H1 (cell line): ENCODE data around the gene XIRP1. TPM values are rescaled to one million over a fixed set of nuclear protein-coding genes. Genes with fewer than 3 reads are reported as not detected.
A peak's percentile ranks its signal among the peaks of the same experiment; 100 is the strongest.

Source experiments
- CTCF ChIA-PET: fragments of 300-600 bp; sonication (Branson Sonifier 250); formaldehyde crosslinking; loops from one replicate; lab custom pipeline; 2021; ENCODE audit not compliant: partially characterized antibody; lab: Charles Lee
- POLR2A ChIA-PET: fragments of 300-600 bp; sonication (Branson Sonifier 250); formaldehyde crosslinking; loops from one replicate; lab custom pipeline; 2021; ENCODE audit warnings: inconsistent platforms; ENCODE audit not compliant: partially characterized antibody; lab: Charles Lee
- DNase-seq, 2 experiments: peaks; one replicate each; pipeline versions ENCODE4 v3.0.0 to v3.0.0-alpha.2; 2010 to 2022; ENCODE audit warnings: low spot score in 2 of 2, low read depth in 1 of 2, mixed read lengths in 1 of 2
- FAIRE-seq: peaks from 2 replicates; lab custom pipeline; 2011; peaks lifted over from hg19 to GRCh38; lab: Jason Lieb, UNC
- H2AFZ ChIP-seq: 2 replicates; pipeline ENCODE4 v1.8.1; 2012; ENCODE audit warnings: low read length, inconsistent platforms
- H2AK5ac ChIP-seq: 2 replicates; pipeline ENCODE4 v1.6.1; 2013; ENCODE audit warnings: low read depth, low read length
- H2BK120ac ChIP-seq: replicated peaks from 2 replicates; pipeline ENCODE3; 2013; ENCODE audit warnings: low read depth, low read length, inconsistent platforms
- H2BK12ac ChIP-seq: 2 replicates; pipeline ENCODE4 v1.6.1; 2013; ENCODE audit warnings: low read depth, low read length
- H2BK15ac ChIP-seq: 2 replicates; pipeline ENCODE4 v1.6.1; 2013; ENCODE audit warnings: low read length
- H2BK20ac ChIP-seq: 2 replicates; pipeline ENCODE4 v1.6.1; 2013; ENCODE audit warnings: low read length
- H2BK5ac ChIP-seq: 2 replicates; pipeline ENCODE4 v1.6.1; 2013; ENCODE audit warnings: low read depth, low read length
- H3K14ac ChIP-seq: 2 replicates; pipeline ENCODE4 v1.6.1; 2013; ENCODE audit warnings: inconsistent platforms; ENCODE audit not compliant: insufficient read length
- H3K18ac ChIP-seq: 2 replicates; pipeline ENCODE4 v1.6.1; 2013; ENCODE audit warnings: low read length; ENCODE audit errors: extremely low read depth
- H3K23ac ChIP-seq: 2 replicates; pipeline ENCODE4 v1.6.1; 2013; ENCODE audit warnings: inconsistent platforms; ENCODE audit not compliant: insufficient read length
- H3K23me2 ChIP-seq: 2 replicates; pipeline ENCODE4 v1.6.1; 2013; ENCODE audit warnings: low read depth, low read length
- H3K27ac ChIP-seq: 2 replicates; pipeline ENCODE4 v1.6.1; 2011; ENCODE audit warnings: low read depth, low read length, inconsistent platforms
- H3K27me3 ChIP-seq, 4 experiments: replicated peaks in 1 of 4; 1 replicate in 1 of 4; 2 replicates in 3 of 4; pipeline versions ENCODE4 v1.6.1 to v1.8.1; 2011 to 2013; ENCODE audit warnings: low read length in 3 of 4, mild to moderate bottlenecking in 3 of 4, inconsistent platforms in 2 of 4, mixed read lengths in 2 of 4, moderate library complexity in 1 of 4; ENCODE audit not compliant: control insufficient read depth in 3 of 4, insufficient read depth in 3 of 4; ENCODE audit errors: extremely low read depth in 1 of 4
- H3K36me3 ChIP-seq, 4 experiments: 2 replicates each; pipeline versions ENCODE4 v1.6.1 to v1.8.1; 2011 to 2013; ENCODE audit warnings: mild to moderate bottlenecking in 4 of 4, low read length in 3 of 4, moderate library complexity in 2 of 4, control low read depth in 1 of 4, inconsistent platforms in 1 of 4; ENCODE audit not compliant: insufficient read depth in 4 of 4, control insufficient read depth in 2 of 4
- H3K4ac ChIP-seq: replicated peaks from 2 replicates; pipeline ENCODE3; 2013; ENCODE audit warnings: low read length, low read depth, mixed read lengths, inconsistent platforms; ENCODE audit not compliant: insufficient read length
- H3K4me1 ChIP-seq, 4 experiments: replicated peaks in 1 of 4; 1 replicate in 1 of 4; 2 replicates in 3 of 4; pipeline versions ENCODE4 v1.6.1 to v1.8.1; 2011 to 2013; ENCODE audit warnings: low read length in 3 of 4, inconsistent platforms in 2 of 4, mixed read lengths in 1 of 4; ENCODE audit not compliant: insufficient read depth in 4 of 4, control insufficient read depth in 3 of 4
- H3K4me2 ChIP-seq, 2 experiments: 2 replicates each; pipeline versions ENCODE4 v1.6.1 to v1.8.1; 2011 to 2013; ENCODE audit warnings: low read depth in 2 of 2, low read length in 2 of 2, control low read depth in 1 of 2, inconsistent platforms in 1 of 2, mild to moderate bottlenecking in 1 of 2; ENCODE audit not compliant: insufficient read depth in 1 of 2
- H3K4me3 ChIP-seq, 4 experiments: fragments of 200-600, 300-600 bp in 1 of 4; sonication (generic), shearing (Covaris generic), sonication (Bioruptor Twin) in 1 of 4; 2 replicates each; pipeline versions ENCODE4 v1.5.1 to v1.8.1; 2011 to 2016; ENCODE audit warnings: low read length in 4 of 4, low read depth in 3 of 4, control low read depth in 2 of 4, inconsistent platforms in 2 of 4, mild to moderate bottlenecking in 2 of 4, mixed read lengths in 1 of 4, moderate library complexity in 1 of 4; ENCODE audit not compliant: insufficient read depth in 2 of 4; ENCODE audit errors: extremely low read depth in 1 of 4
- H3K56ac ChIP-seq: replicated peaks from 2 replicates; pipeline ENCODE3; 2013; ENCODE audit warnings: low read depth, mild to moderate bottlenecking, mixed read lengths, low read length, inconsistent platforms; ENCODE audit not compliant: insufficient read length
- H3K79me1 ChIP-seq: 2 replicates; pipeline ENCODE4 v1.6.1; 2013; ENCODE audit warnings: low read depth, low read length, control low read depth
- H3K79me2 ChIP-seq, 2 experiments: 2 replicates each; pipeline versions ENCODE4 v1.6.1 to v1.8.1; 2012 to 2013; ENCODE audit warnings: low read length in 2 of 2, mild to moderate bottlenecking in 2 of 2, inconsistent platforms in 1 of 2; ENCODE audit not compliant: insufficient read depth in 2 of 2, control insufficient read depth in 1 of 2
- H3K9ac ChIP-seq, 4 experiments: replicated peaks in 1 of 4; 1 replicate in 1 of 4; 2 replicates in 3 of 4; pipeline versions ENCODE4 v1.6.1 to v1.8.1; 2011 to 2013; ENCODE audit warnings: low read depth in 3 of 4, low read length in 3 of 4, control low read depth in 2 of 4, mild to moderate bottlenecking in 2 of 4, moderate library complexity in 2 of 4, inconsistent platforms in 1 of 4; ENCODE audit errors: extremely low read depth in 1 of 4
- H3K9me3 ChIP-seq, 2 experiments: 2 replicates each; pipeline versions ENCODE4 v1.6.1 to v1.8.1; 2012 to 2013; ENCODE audit warnings: mild to moderate bottlenecking in 2 of 2, moderate library complexity in 2 of 2, control low read depth in 1 of 2, inconsistent platforms in 1 of 2, low read depth in 1 of 2, low read length in 1 of 2, mixed read lengths in 1 of 2; ENCODE audit not compliant: insufficient read depth in 2 of 2
- H4K20me1 ChIP-seq, 2 experiments: replicated peaks in 1 of 2; 2 replicates each; pipeline versions ENCODE3 to v1.8.1; 2011 to 2013; ENCODE audit warnings: inconsistent platforms in 2 of 2, low read length in 2 of 2, mild to moderate bottlenecking in 1 of 2; ENCODE audit not compliant: insufficient read depth in 2 of 2, control insufficient read depth in 1 of 2
- H4K5ac ChIP-seq: 2 replicates; pipeline ENCODE4 v1.6.1; 2013; ENCODE audit warnings: low read length, low read depth, mixed read lengths, inconsistent platforms; ENCODE audit not compliant: insufficient read length
- H4K8ac ChIP-seq: 2 replicates; pipeline ENCODE4 v1.8.0; 2013; ENCODE audit warnings: mild to moderate bottlenecking, moderate library complexity, low read length, inconsistent platforms; ENCODE audit not compliant: insufficient read depth; ENCODE audit errors: extremely low read depth
- H4K91ac ChIP-seq: replicated peaks from 2 replicates; pipeline ENCODE3; 2013; ENCODE audit warnings: low read length, mixed read lengths, inconsistent platforms; ENCODE audit not compliant: insufficient read length
- BACH1 ChIP-seq: IDR thresholded peaks from 2 replicates; pipeline ENCODE4 v1.6.1; 2012; ENCODE audit warnings: low read length, improper control_type of control experiment
- BCL11A ChIP-seq, 2 experiments: IDR thresholded peaks; one replicate each; pipeline ENCODE4 v1.6.1; 2011; ENCODE audit warnings: low read depth in 2 of 2, low read length in 2 of 2, mild to moderate bottlenecking in 2 of 2
- CBX8 ChIP-seq: fragments of 300-800, 300-1000 bp; sonication (generic); IDR thresholded peaks from 2 replicates; pipeline ENCODE4 v1.7.1; 2016; ENCODE audit warnings: low read depth, low read length, borderline replicate concordance
- CHD2 ChIP-seq: IDR thresholded peaks from 2 replicates; pipeline ENCODE4 v1.6.1; 2012; ENCODE audit warnings: low read length, improper control_type of control experiment
- CREB1 ChIP-seq: IDR thresholded peaks from 2 replicates; pipeline ENCODE4 v1.6.1; 2012; ENCODE audit warnings: inconsistent platforms
- HDAC2 ChIP-seq, 2 experiments: fragments of 300-600 bp in 1 of 2; sonication (generic) in 1 of 2; IDR thresholded peaks; 2 replicates each; pipeline ENCODE4 v1.6.1; 2011 to 2012; ENCODE audit warnings: low read depth in 2 of 2, low read length in 2 of 2, mild to moderate bottlenecking in 2 of 2, moderate library complexity in 2 of 2, borderline replicate concordance in 1 of 2, inconsistent platforms in 1 of 2
- PHF8 ChIP-seq: fragments of 200-600 bp; sonication (generic); conservative IDR thresholded peaks from 2 replicates; pipeline ENCODE4 v1.7.1; 2012; ENCODE audit warnings: low read depth, mild to moderate bottlenecking, inconsistent platforms, low read length, moderate library complexity
- POLR2A ChIP-seq, 2 experiments: IDR thresholded peaks; 1 replicate in 1 of 2; 2 replicates in 1 of 2; pipeline ENCODE4 v1.6.1; 2011; ENCODE audit warnings: low read depth in 2 of 2, low read length in 2 of 2, mild to moderate bottlenecking in 2 of 2; ENCODE audit errors: control extremely low read depth in 1 of 2
- RBBP5 ChIP-seq: IDR thresholded peaks from 2 replicates; pipeline ENCODE4 v1.7.1; 2012; ENCODE audit warnings: low read depth, mild to moderate bottlenecking, inconsistent platforms, low read length, moderate library complexity, borderline replicate concordance
- SP1 ChIP-seq: IDR thresholded peaks from 2 replicates; pipeline ENCODE4 v1.6.1; 2011; ENCODE audit warnings: low read depth, low read length
- SUZ12 ChIP-seq: fragments of 200-600 bp; sonication (generic); IDR thresholded peaks from 2 replicates; pipeline ENCODE4 v1.6.1; 2012; ENCODE audit warnings: mild to moderate bottlenecking, inconsistent platforms, low read length, moderate library complexity, mixed read lengths
- TAF1 ChIP-seq: IDR thresholded peaks from 2 replicates; pipeline ENCODE4 v1.6.1; 2011; ENCODE audit warnings: mild to moderate bottlenecking, low read depth, low read length
- YY1 ChIP-seq: IDR thresholded peaks from 2 replicates; pipeline ENCODE4 v1.6.1; 2011; ENCODE audit warnings: low read depth, mild to moderate bottlenecking, low read length
- WGBS, 2 experiments: shearing (Covaris generic) in 1 of 2; methylation state at CpG; one replicate each; pipeline versions ENCODE4 v1.1.6 to v1.1.7; 2013 to 2015; ENCODE audit warnings: low lambda C conversion rate in 2 of 2, mixed read lengths in 2 of 2, inconsistent platforms in 1 of 2, low coverage in 1 of 2, missing lambda C conversion rate in 1 of 2; ENCODE audit not compliant: insufficient replicate concordance in 2 of 2, insufficient coverage in 1 of 2, insufficient read length in 1 of 2; ENCODE audit errors: extremely low coverage in 1 of 2, missing lambda C conversion rate in 1 of 2; 5-methylcytosine and 5-hydroxymethylcytosine counted together
- polyA plus RNA-seq, 7 experiments: library from polyadenylated mRNA; depleted of rRNA in 3 of 7; stranded (reverse) in 5 of 7; unstranded in 2 of 7; fragments of >200 nt in 5 of 7; fragments of 200-250 nt in 2 of 7; gene quantifications; 1 replicate in 5 of 7; 2 replicates in 1 of 7; 4 replicates in 1 of 7; pipeline versions ENCODE4 v1.2.1 to v1.2.3, GENCODE V29; 2011 to 2013; ENCODE audit warnings: missing spikeins in 2 of 7, mixed read lengths in 2 of 7
- total RNA-seq: library from RNA; stranded (reverse); fragmentation: NEBNext Ultra II Directional; extraction: Animal tissue kit (Norgen Biotek cat#: 25700); gene quantifications from 2 replicates; pipeline ENCODE4 v1.2.1, GENCODE V29; 2021

XIRP1 gene
- total and polyA plus RNA-seq, 2 of the 8 experiments (the other 6 are each of a cell fraction or from before 2014, with no cell fraction given): not detected

GRCh38 chr3:39177708-39178332 is 14.6 kb downstream of the XIRP1 start:
- ChIA-PET POLR2A (interaction anchor here (0.6 to 1.2 kb wide), 4 partner anchors 9 to 710 kb away, joined by 3 to 4 read pairs (median 3); partner anchors contain the start of gene RPSA), CTCF (interaction anchor here (1.0 to 3.4 kb wide), 11 partner anchors 9 to 110 kb away, joined by 3 to 23 read pairs (median 4); partner anchors contain the start of gene XIRP1)
- Histone ChIP-seq H2BK5ac (0 out of 2 replicates have a peak overlapping the region, but pooled peaks have one; percentile 54), H4K5ac (peak overlapping the region; percentile 4), H2AK5ac (no peak overlapping the region), H3K23me2 (peaks cover 2% of the 10 kb centered on the region; the same call in 1 of the 2 replicates), H3K4me2 (peak overlapping the region; percentile 63 to 86), H4K20me1 (peaks cover 0 to 1% of the 10 kb centered on the region in 2 experiments), H3K4me1 (peaks cover 4 to 20% (median 13%) of the 10 kb centered on the region in 4 experiments), H2BK20ac (no peak overlapping the region), H3K27ac (peak overlapping the region; percentile 15; the same call in 1 of the 2 replicates), H4K8ac (no peak overlapping the region), H3K14ac (no peak overlapping the region), H4K91ac (no peak overlapping the region), H3K79me1 (no peaks in the 10 kb centered on the region), H3K4ac (peak overlapping the region; percentile 44), H3K27me3 (peaks cover 0 to 12% (median 10%) of the 10 kb centered on the region in 4 experiments; a peak in 6 of 7 replicates), H3K79me2 (no peaks in the 10 kb centered on the region), H2BK120ac (no peak overlapping the region), H3K23ac (no peak overlapping the region), H2BK12ac (no peak overlapping the region), H3K18ac (no peak overlapping the region; the same call in 1 of the 2 replicates), H3K4me3 (peak overlapping the region; percentile 37 to 67 (median 53)), H3K56ac (peak overlapping the region; percentile 17), H3K36me3 (no peaks in the 10 kb centered on the region), H3K9me3 (no peaks in the 10 kb centered on the region; a peak in 1 of 4 replicates), H3K9ac (peak overlapping the region in 3 of 4 experiments; percentile 13 to 49 (median 31); a peak in 4 of 7 replicates), H2AFZ (no peak overlapping the region), H2BK15ac (no peak overlapping the region)
- 7% methylated on average over 13 of the region's 32 CpGs; no CpG with 5 or more reads in 1 of the 2 experiments for WGBS, 2 experiments
- DNase-seq (peak in 1 of 2 experiments; percentile 84), FAIRE-seq (no peak)
- 0 out of 2 replicates have a peak, but pooled peaks have one; percentile 33 for TF ChIP-seq YY1
- no peak for TF ChIP-seq CHD2
- no peak for TF ChIP-seq RBBP5
- TF ChIP-seq POLR2A (IDR thresholded peaks at IDR 0.05; ENCODE audit: control extremely low read depth in 1 of 2, low read depth in 2 of 2, low read length in 2 of 2): peak in 1 of 2 experiments; percentile 58; a peak in 2 of 3 replicates
- no peak for TF ChIP-seq BCL11A (IDR thresholded peaks at IDR 0.05; ENCODE audit: low read depth in 2 of 2, low read length in 2 of 2)
- TF ChIP-seq TAF1: peak; percentile 68
- TF ChIP-seq BACH1: no peak
- peak; percentile 92 for TF ChIP-seq CREB1
- TF ChIP-seq CBX8: no peak
- TF ChIP-seq SP1: no peak
- TF ChIP-seq SUZ12: no peak
- peak; percentile 38; the same call in 1 of the 2 replicates for TF ChIP-seq PHF8
- peak in 1 of 2 experiments; percentile 47; a peak in 1 of 4 replicates for TF ChIP-seq HDAC2 (IDR thresholded peaks at IDR 0.05; ENCODE audit: borderline replicate concordance in 1 of 2, low read depth in 2 of 2, low read length in 2 of 2)
